SK-N-SH (cell line): ENCODE data around the gene SOBP. TPM values are rescaled to one million over a fixed set of nuclear protein-coding genes. Genes with fewer than 3 reads are reported as not detected.

Experiments used
- CTCF ChIA-PET: fragments of 300-600, 350-600 bp; formaldehyde crosslinking; extraction: SDS; loops from one replicate; lab custom pipeline; 2021; lab: Yijun Ruan, JAX
- POLR2A ChIA-PET: fragments of 350-600 bp; sonication (Branson Sonifier 250); formaldehyde crosslinking; extraction: SDS; loops from one replicate; lab custom pipeline; 2020; ENCODE audit warnings: antibody characterized with exemption, inconsistent platforms; lab: Yijun Ruan, JAX
- DNase-seq: peaks from one replicate; pipeline ENCODE4 v3.0.0; 2012
- H2AFZ ChIP-seq: fragments of 200-600 bp; sonication (generic); 2 replicates; pipeline ENCODE4 v1.8.1; 2016; ENCODE audit warnings: antibody characterized with exemption, mild to moderate bottlenecking, low read depth
- H3F3A ChIP-seq: fragments of 200-600 bp; sonication (generic); replicated peaks from 2 replicates; pipeline ENCODE3; 2016; ENCODE audit warnings: antibody characterized with exemption, mild to moderate bottlenecking; ENCODE audit not compliant: insufficient read depth
- H3K27ac ChIP-seq, 2 experiments: fragments of 200-500 bp in 1 of 2; fragments of 200-600 bp in 1 of 2; sonication (Bioruptor generic) in 1 of 2; sonication (generic), shearing (Covaris generic) in 1 of 2; 2 replicates each; pipeline versions ENCODE4 v1.5.1 to v1.6.1; 2014 to 2016; ENCODE audit warnings: low read depth in 2 of 2, inconsistent platforms in 1 of 2, low read length in 1 of 2, mild to moderate bottlenecking in 1 of 2, mixed read lengths in 1 of 2
- H3K27me3 ChIP-seq: fragments of 200-600 bp; sonication (generic), shearing (Covaris generic); 2 replicates; pipeline ENCODE4 v1.6.1; 2016; ENCODE audit warnings: mixed run types; ENCODE audit not compliant: insufficient read depth
- H3K36me3 ChIP-seq, 2 experiments: fragments of 200-500 bp in 1 of 2; fragments of 200-600 bp in 1 of 2; sonication (Bioruptor generic) in 1 of 2; sonication (generic) in 1 of 2; replicated peaks in 1 of 2; 2 replicates each; pipeline versions ENCODE3 to v1.5.1; 2014 to 2016; ENCODE audit warnings: low read length in 1 of 2, mild to moderate bottlenecking in 1 of 2; ENCODE audit not compliant: insufficient read depth in 2 of 2, control insufficient read depth in 1 of 2
- H3K4me1 ChIP-seq, 2 experiments: fragments of 200-500 bp in 1 of 2; fragments of 200-600 bp in 1 of 2; sonication (Bioruptor generic) in 1 of 2; sonication (generic), shearing (Covaris generic) in 1 of 2; 2 replicates each; pipeline versions ENCODE4 v1.5.1 to v1.6.1; 2014 to 2016; ENCODE audit warnings: low read depth in 1 of 2, low read length in 1 of 2, mixed run types in 1 of 2; ENCODE audit not compliant: insufficient read depth in 2 of 2, control insufficient read depth in 1 of 2
- H3K4me2 ChIP-seq: fragments of 200-600 bp; sonication (generic), shearing (Covaris generic); 2 replicates; pipeline ENCODE4 v1.6.1; 2017; ENCODE audit warnings: mixed run types
- H3K4me3 ChIP-seq, 2 experiments: fragments of 200-500 bp in 1 of 2; fragments of 200-600 bp in 1 of 2; sonication (Bioruptor generic) in 1 of 2; sonication (generic), shearing (Covaris generic) in 1 of 2; 2 replicates each; pipeline versions ENCODE4 v1.5.1 to v1.8.1; 2014 to 2016; ENCODE audit warnings: low read depth in 2 of 2, inconsistent platforms in 1 of 2, low read length in 1 of 2, mild to moderate bottlenecking in 1 of 2, mixed read lengths in 1 of 2, moderate library complexity in 1 of 2
- H3K79me2 ChIP-seq: fragments of 200-600 bp; sonication (generic); 2 replicates; pipeline ENCODE4 v1.8.1; 2017; ENCODE audit warnings: mild to moderate bottlenecking; ENCODE audit not compliant: insufficient read depth
- H3K9ac ChIP-seq: fragments of 200-600 bp; sonication (generic); 2 replicates; pipeline ENCODE4 v1.6.1; 2017; ENCODE audit warnings: mixed run types
- H3K9me2 ChIP-seq: fragments of 200-600 bp; sonication (generic); 2 replicates; pipeline ENCODE4 v1.6.1; 2017; ENCODE audit warnings: mixed run types
- H3K9me3 ChIP-seq: fragments of 200-600 bp; sonication (generic); 2 replicates; pipeline ENCODE4 v1.6.1; 2017; ENCODE audit warnings: mixed run types, mild to moderate bottlenecking, moderate library complexity
- H4K20me1 ChIP-seq: fragments of 200-600 bp; sonication (generic); 2 replicates; pipeline ENCODE4 v1.6.1; 2017; ENCODE audit warnings: mild to moderate bottlenecking, mixed run types; ENCODE audit not compliant: insufficient read depth
- CHD2 ChIP-seq: fragments of 150-350 bp; IDR thresholded peaks from 2 replicates; pipeline ENCODE4 v1.6.1; 2018; ENCODE audit warnings: low read length; ENCODE audit not compliant: partially characterized antibody
- EP300 ChIP-seq, 2 experiments: IDR thresholded peaks; 2 replicates each; pipeline versions ENCODE4 v1.4.0 to v1.6.1; 2012; ENCODE audit warnings: borderline replicate concordance in 1 of 2, low read depth in 1 of 2, low read length in 1 of 2
- FOXJ3 ChIP-seq: sonication (generic); formaldehyde crosslinking; IDR thresholded peaks from 2 replicates; pipeline ENCODE4 v1.5.1; 2020; ENCODE audit warnings: mild to moderate bottlenecking, missing genetic modification reagents
- FOXM1 ChIP-seq: IDR thresholded peaks from 2 replicates; pipeline ENCODE4 v1.4.0; 2012; ENCODE audit warnings: low read depth, mild to moderate bottlenecking
- GABPA ChIP-seq: IDR thresholded peaks from 2 replicates; pipeline ENCODE4 v1.4.0; 2012; ENCODE audit warnings: low read depth, mild to moderate bottlenecking
- JUND ChIP-seq: IDR thresholded peaks from 2 replicates; pipeline ENCODE4 v1.4.0; 2012
- MEF2A ChIP-seq: IDR thresholded peaks from 2 replicates; pipeline ENCODE4 v1.4.0; 2012; ENCODE audit warnings: low read depth, borderline replicate concordance
- NFIC ChIP-seq: IDR thresholded peaks from 2 replicates; pipeline ENCODE4 v1.4.0; 2012; ENCODE audit warnings: borderline replicate concordance
- NRF1 ChIP-seq: IDR thresholded peaks from 2 replicates; pipeline ENCODE4 v1.6.1; 2012; ENCODE audit warnings: low read depth, mild to moderate bottlenecking, low read length
- PBX3 ChIP-seq: IDR thresholded peaks from 2 replicates; pipeline ENCODE4; 2012
- RAD21 ChIP-seq: IDR thresholded peaks from 2 replicates; pipeline ENCODE4 v1.6.1; 2012; ENCODE audit warnings: mild to moderate bottlenecking, low read length
- RCOR1 ChIP-seq: fragments of 150-350 bp; IDR thresholded peaks from 2 replicates; pipeline ENCODE4 v1.6.1; 2017; ENCODE audit warnings: antibody characterized with exemption, low read length
- RFX5 ChIP-seq: IDR thresholded peaks from 2 replicates; pipeline ENCODE4 v1.6.1; 2012; ENCODE audit warnings: mild to moderate bottlenecking, improper control_type of control experiment, low read length
- RXRA ChIP-seq: IDR thresholded peaks from 2 replicates; pipeline ENCODE4 v1.4.0; 2012; ENCODE audit warnings: low read depth, mild to moderate bottlenecking, borderline replicate concordance
- TAF1 ChIP-seq: IDR thresholded peaks from 2 replicates; pipeline ENCODE4 v1.6.1; 2012; ENCODE audit warnings: low read depth, mild to moderate bottlenecking, low read length, moderate library complexity, borderline replicate concordance
- TCF12 ChIP-seq: IDR thresholded peaks from 2 replicates; pipeline ENCODE4 v1.4.0; 2012
- YY1 ChIP-seq: IDR thresholded peaks from 2 replicates; pipeline ENCODE4 v1.4.0; 2012; ENCODE audit warnings: low read depth, mild to moderate bottlenecking
- ZBTB33 ChIP-seq: IDR thresholded peaks from 2 replicates; pipeline ENCODE4 v1.4.0; 2012; ENCODE audit warnings: low read depth, borderline replicate concordance
- WGBS: methylation state at CpG from one replicate; pipeline ENCODE4 v1.1.6; 2017; ENCODE audit warnings: low lambda C conversion rate; 5-methylcytosine and 5-hydroxymethylcytosine counted together
- polyA plus RNA-seq, 3 experiments: library from polyadenylated mRNA; depleted of rRNA; stranded (reverse); fragments of >200 nt; gene quantifications; 2 replicates each; pipeline ENCODE4 v1.2.3, GENCODE V29; 2012
- TF ChIP-seq, protein P1 (sequence below): IDR thresholded peaks from 2 replicates; pipeline ENCODE4 v1.4.0; 2012; ENCODE audit warnings: low read depth

Gene SOBP
- polyA plus RNA-seq, 1 of the 3 experiments (the other 2 are of a cell fraction) = 0.61 TPM

DNA sequence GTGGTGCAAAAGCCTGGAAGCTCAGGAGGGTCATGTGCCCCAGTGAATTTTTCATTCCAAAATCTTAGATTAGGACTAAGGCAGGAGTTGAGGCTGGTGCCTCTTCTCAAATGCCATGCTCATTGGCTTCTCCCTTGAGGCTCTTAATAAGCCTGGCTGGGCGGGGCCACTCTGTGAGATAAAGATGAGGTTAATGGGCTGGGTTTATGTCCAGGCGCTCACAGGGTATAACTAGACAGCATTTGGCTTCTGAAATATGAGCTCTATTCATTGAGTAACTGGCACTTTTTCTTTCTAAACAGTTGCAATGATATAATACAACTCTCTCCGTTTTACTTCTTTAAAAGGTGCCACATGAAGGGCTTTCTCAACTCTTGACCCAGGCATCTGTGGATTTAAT is 177.9 kb downstream of the SOBP start:
- DNase-seq = no peak
- H3K9me2 ChIP-seq = no peaks in the 10 kb centered on the region
- TF ChIP-seq MEF2A (no peak), RAD21 (no peak), TAF1 (no peak), ZBTB33 (no peak), EP300 (IDR thresholded peaks at IDR 0.05; ENCODE audit: borderline replicate concordance in 1 of 2, low read depth in 1 of 2, low read length in 1 of 2) (no peak), RFX5 (no peak), TCF12 (no peak)
- no peak overlapping the region for H3K27ac ChIP-seq
- no peaks in the 10 kb centered on the region for H3K27me3 ChIP-seq
- CTCF ChIA-PET = interaction anchor here (0.7 to 1.5 kb wide), 3 partner anchors 11 to 350 kb away, joined by 4 read pairs; no protein-coding TSS in a partner anchor
- no peaks in the 10 kb centered on the region for H4K20me1 ChIP-seq
- no peaks in the 10 kb centered on the region for H3K79me2 ChIP-seq
- no peaks in the 10 kb centered on the region for H3K36me3 ChIP-seq
- no peaks in the 10 kb centered on the region for H3K9me3 ChIP-seq
- POLR2A ChIA-PET = no interaction called here
- H3F3A ChIP-seq = no peaks in the 10 kb centered on the region
- no peak overlapping the region for H2AFZ ChIP-seq
- no peak overlapping the region for H3K4me3 ChIP-seq
- no peak overlapping the region for H3K4me2 ChIP-seq
- H3K4me1 ChIP-seq = peaks cover 9 to 33% of the 10 kb centered on the region in 2 experiments; a peak in 3 of 4 replicates
- 89% methylated on average over 3 of the region's 3 CpGs for WGBS
- H3K9ac ChIP-seq = no peak overlapping the region

DNA sequence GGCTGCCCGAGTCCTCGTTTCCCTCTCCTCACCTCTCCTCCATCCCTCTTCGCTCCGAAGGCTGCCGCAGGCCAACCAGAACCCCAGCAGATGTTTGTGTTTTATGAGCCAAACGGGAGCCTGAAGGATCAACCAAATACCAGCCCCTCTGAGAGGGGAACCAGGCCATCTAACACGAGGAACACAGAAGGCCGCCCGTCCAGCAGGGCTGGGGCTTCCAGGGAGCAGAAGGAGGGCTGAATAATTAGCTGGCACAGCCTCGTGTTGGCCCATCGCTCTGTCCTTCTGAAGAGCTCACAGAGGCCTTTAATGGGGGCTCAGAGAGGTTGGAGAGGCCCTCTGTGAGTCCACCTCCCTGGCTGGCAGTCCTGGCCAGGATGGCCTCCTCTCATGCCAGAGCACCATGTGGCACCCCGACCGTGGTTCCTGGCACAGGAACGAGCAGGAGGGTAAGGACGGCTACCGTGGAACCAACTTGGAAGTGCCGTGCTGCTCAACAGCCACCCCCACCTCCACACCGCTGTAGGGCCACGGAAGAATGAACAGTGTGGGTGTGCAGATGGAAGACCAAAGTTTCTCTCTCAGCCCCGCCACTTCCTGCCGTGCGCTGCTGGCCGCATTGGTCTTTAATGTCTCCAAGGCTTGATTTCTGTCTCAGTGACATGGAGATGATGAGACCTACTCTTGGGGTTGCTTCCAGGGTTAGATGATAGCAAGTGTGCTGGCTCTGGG is 179.0 kb downstream of the SOBP start:
- Histone ChIP-seq H2AFZ (no peak overlapping the region), H3K4me2 (no peak overlapping the region)
- no peak for TF ChIP-seq YY1
- no peak for TF ChIP-seq RCOR1
- TF ChIP-seq JUND = no peak
- TF ChIP-seq CHD2 = no peak
- no peak for TF ChIP-seq RAD21
- no peak for TF ChIP-seq ZBTB33
- no peak for TF ChIP-seq TCF12
- no peak for TF ChIP-seq FOXJ3 (CRISPR knock-in tag)
- TF ChIP-seq PBX3 = no peak
- TF ChIP-seq, protein P1, sequence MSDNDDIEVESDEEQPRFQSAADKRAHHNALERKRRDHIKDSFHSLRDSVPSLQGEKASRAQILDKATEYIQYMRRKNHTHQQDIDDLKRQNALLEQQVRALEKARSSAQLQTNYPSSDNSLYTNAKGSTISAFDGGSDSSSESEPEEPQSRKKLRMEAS = no peak
- TF ChIP-seq RXRA = no peak
- no peak for TF ChIP-seq NRF1
- no peak for TF ChIP-seq FOXM1
- no peak for TF ChIP-seq GABPA
- TF ChIP-seq NFIC = no peak

More for the DNA sequence above, 179.0 kb downstream of the SOBP start:
- ChIA-PET CTCF (interaction anchor here (8.8 kb wide), 1 partner anchor 13 kb away, joined by 64 read pairs; no protein-coding TSS in a partner anchor), POLR2A (no interaction called here)
- no peaks in the 10 kb centered on the region for H4K20me1 ChIP-seq
- no peaks in the 10 kb centered on the region for H3K9me3 ChIP-seq
- H3K4me1 ChIP-seq = peaks cover 9 to 33% of the 10 kb centered on the region in 2 experiments; a peak in 3 of 4 replicates
- H3F3A ChIP-seq = no peaks in the 10 kb centered on the region
- H3K27ac ChIP-seq = no peak overlapping the region; a peak in 1 of 4 replicates
- no peak for DNase-seq
- 83% methylated on average over 21 of the region's 23 CpGs for WGBS
- no peak overlapping the region for H3K9ac ChIP-seq
- no peaks in the 10 kb centered on the region for H3K27me3 ChIP-seq
- no peaks in the 10 kb centered on the region for H3K9me2 ChIP-seq
- no peaks in the 10 kb centered on the region for H3K79me2 ChIP-seq
- no peak overlapping the region for H3K4me3 ChIP-seq
- H3K36me3 ChIP-seq = no peaks in the 10 kb centered on the region
